Activated CD8-positive, alpha-beta T cell treated with anti-CD3 and anti-CD28 coated beads for 36 hours (primary cell): ENCODE data around the gene MIDN. TPM values are rescaled to one million over a fixed set of nuclear protein-coding genes. Genes with fewer than 3 reads are reported as not detected.

ENCODE experiments used
- ATAC-seq: fragments of 200-7000 bp; cut with Tn5 transposase; one replicate; pipeline ENCODE4 v1.10.0; 2021; ENCODE audit warnings: mild to moderate bottlenecking, moderate library complexity
- CTCF ChIA-PET: fragments of 350-600 bp; sonication (Branson Sonifier 250); formaldehyde crosslinking; loops from one replicate; lab custom pipeline; 2021; ENCODE audit warnings: antibody characterized with exemption; lab: Charles Lee
- POLR2A ChIA-PET: fragments of 350-600 bp; sonication (Branson Sonifier 250); formaldehyde crosslinking; loops from one replicate; lab custom pipeline; 2021; ENCODE audit warnings: antibody characterized with exemption; lab: Charles Lee
- DNase-seq: peaks from one replicate; pipeline ENCODE4 v3.0.0-alpha.2; 2020
- H3K27ac Mint-ChIP-seq: one replicate; pipeline ENCODE4 v1.8.0; 2021; ENCODE audit warnings: mild to moderate bottlenecking, mixed read lengths
- H3K27me3 Mint-ChIP-seq: one replicate; pipeline ENCODE4 v1.8.0; 2021; ENCODE audit warnings: mixed read lengths
- H3K36me3 Mint-ChIP-seq: one replicate; pipeline ENCODE4 v1.8.0; 2021; ENCODE audit warnings: low read depth, mixed read lengths
- H3K4me1 Mint-ChIP-seq: one replicate; pipeline ENCODE4 v1.8.0; 2021; ENCODE audit warnings: low read depth, mixed read lengths
- H3K4me3 Mint-ChIP-seq: one replicate; pipeline ENCODE4 v1.8.0; 2021; ENCODE audit warnings: mild to moderate bottlenecking, moderate library complexity, mixed read lengths
- H3K9me3 Mint-ChIP-seq: one replicate; pipeline ENCODE4 v1.8.0; 2021; ENCODE audit warnings: mixed read lengths
- intact Hi-C: fragments of 100-400 bp; cut with micrococcal nuclease; formaldehyde crosslinking; loops from one replicate; pipeline ENCODE4 v1.10.0; 2022
- total RNA-seq, 2 experiments: library from RNA; stranded (reverse); gene quantifications; one replicate each; pipeline ENCODE4 v1.2.3, GENCODE V29; 2021
- TF ChIP-seq, protein P1 (sequence below): fragments of 200-600 bp; IDR thresholded peaks from one replicate; pipeline ENCODE4 v1.8.0; 2022; ENCODE audit warnings: antibody characterized with exemption, mild to moderate bottlenecking

Gene MIDN
- total RNA-seq, 2 experiments from 2014 or later: 41.1 to 43.9 TPM

- Mint-ChIP-seq H3K27me3 (peaks cover 27% of the 10 kb centered on the region), H3K36me3 (no peaks in the 10 kb centered on the region), H3K4me1 (peaks cover 2% of the 10 kb centered on the region), H3K27ac (no peak overlapping the region), H3K9me3 (no peaks in the 10 kb centered on the region), H3K4me3 (no peak overlapping the region)
- TF ChIP-seq, protein P1, sequence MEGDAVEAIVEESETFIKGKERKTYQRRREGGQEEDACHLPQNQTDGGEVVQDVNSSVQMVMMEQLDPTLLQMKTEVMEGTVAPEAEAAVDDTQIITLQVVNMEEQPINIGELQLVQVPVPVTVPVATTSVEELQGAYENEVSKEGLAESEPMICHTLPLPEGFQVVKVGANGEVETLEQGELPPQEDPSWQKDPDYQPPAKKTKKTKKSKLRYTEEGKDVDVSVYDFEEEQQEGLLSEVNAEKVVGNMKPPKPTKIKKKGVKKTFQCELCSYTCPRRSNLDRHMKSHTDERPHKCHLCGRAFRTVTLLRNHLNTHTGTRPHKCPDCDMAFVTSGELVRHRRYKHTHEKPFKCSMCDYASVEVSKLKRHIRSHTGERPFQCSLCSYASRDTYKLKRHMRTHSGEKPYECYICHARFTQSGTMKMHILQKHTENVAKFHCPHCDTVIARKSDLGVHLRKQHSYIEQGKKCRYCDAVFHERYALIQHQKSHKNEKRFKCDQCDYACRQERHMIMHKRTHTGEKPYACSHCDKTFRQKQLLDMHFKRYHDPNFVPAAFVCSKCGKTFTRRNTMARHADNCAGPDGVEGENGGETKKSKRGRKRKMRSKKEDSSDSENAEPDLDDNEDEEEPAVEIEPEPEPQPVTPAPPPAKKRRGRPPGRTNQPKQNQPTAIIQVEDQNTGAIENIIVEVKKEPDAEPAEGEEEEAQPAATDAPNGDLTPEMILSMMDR: no peak
- CTCF ChIA-PET: no interaction called here
- POLR2A ChIA-PET: interaction anchor here (0.6 kb wide), 1 partner anchor 384 kb away, joined by 3 read pairs; no protein-coding TSS in a partner anchor
- intact Hi-C loops: no loop called here
- DNase-seq (no peak), ATAC-seq (no peak)
Observed at GRCh38 chr19:1290703-1291651, 42.6 kb downstream of the MIDN start.

GRCh38 chr19:1291761-1292418 is 43.5 kb downstream of the MIDN start:
- POLR2A ChIA-PET: interaction anchor here (0.6 kb wide), 1 partner anchor 385 kb away, joined by 3 read pairs; no protein-coding TSS in a partner anchor
- Mint-ChIP-seq H3K4me1 (no peaks in the 10 kb centered on the region), H3K4me3 (no peak overlapping the region), H3K9me3 (no peaks in the 10 kb centered on the region), H3K27me3 (peaks cover 22% of the 10 kb centered on the region), H3K27ac (no peak overlapping the region), H3K36me3 (no peaks in the 10 kb centered on the region)
- CTCF ChIA-PET: no interaction called here
- TF ChIP-seq, protein P1: no peak
- no peak for ATAC-seq
- DNase-seq: no peak
- intact Hi-C loops: no loop called here

DNA sequence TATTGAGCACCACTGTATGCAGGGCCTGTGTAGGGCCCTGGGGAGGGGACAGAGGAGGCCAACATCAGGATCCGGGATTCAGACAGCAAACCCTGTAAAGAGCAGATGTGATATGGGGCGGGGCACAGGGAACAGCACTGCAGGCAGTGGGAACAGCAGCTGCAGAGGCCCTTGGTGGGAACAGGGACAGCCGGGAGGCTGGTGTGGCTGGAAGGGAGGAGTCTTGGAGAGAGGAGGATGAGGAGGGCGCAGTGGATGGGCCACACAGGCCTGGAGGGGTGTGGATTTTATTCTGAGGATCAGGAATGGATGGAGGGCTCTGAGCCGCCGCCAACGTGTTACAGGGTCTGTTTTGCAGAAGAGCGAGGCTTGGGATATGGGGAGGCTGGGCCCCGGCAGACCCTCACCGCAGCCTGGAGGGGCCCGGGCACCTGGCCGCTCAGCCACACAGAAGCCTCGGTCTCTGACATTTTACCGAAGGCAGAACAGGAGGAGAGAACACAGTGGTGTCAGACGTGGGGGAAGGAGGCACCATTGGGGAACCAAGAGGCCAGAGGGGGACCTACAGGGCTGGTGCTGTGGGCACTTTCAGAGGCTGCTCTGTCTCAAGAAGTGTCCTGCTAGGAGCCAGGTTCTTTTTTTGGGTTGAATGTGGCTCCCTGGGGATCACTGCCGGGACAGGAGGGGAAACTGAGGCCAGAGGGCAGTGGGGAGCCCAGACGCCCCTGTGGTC is 44.2 kb downstream of the MIDN start:
- no peaks in the 10 kb centered on the region for H3K9me3 Mint-ChIP-seq
- no peak overlapping the region for H3K27ac Mint-ChIP-seq
- DNase-seq (no peak), ATAC-seq (no peak)
- TF ChIP-seq, protein P1: no peak
- H3K4me1 Mint-ChIP-seq: no peaks in the 10 kb centered on the region
- POLR2A ChIA-PET: interaction anchor here (0.9 kb wide), 1 partner anchor 8 kb away, joined by 4 read pairs; no protein-coding TSS in a partner anchor
- H3K27me3 Mint-ChIP-seq: peaks cover 20% of the 10 kb centered on the region
- intact Hi-C loops: no loop called here
- no peak overlapping the region for H3K4me3 Mint-ChIP-seq
- H3K36me3 Mint-ChIP-seq: no peaks in the 10 kb centered on the region
- CTCF ChIA-PET: no interaction called here

GRCh38 chr19:1293782-1294604 is 45.6 kb downstream of the MIDN start:
- CTCF ChIA-PET: no interaction called here
- Mint-ChIP-seq H3K9me3 (no peaks in the 10 kb centered on the region), H3K27ac (no peak overlapping the region), H3K27me3 (peaks cover 19% of the 10 kb centered on the region), H3K36me3 (no peaks in the 10 kb centered on the region), H3K4me3 (no peak overlapping the region), H3K4me1 (no peaks in the 10 kb centered on the region)
- intact Hi-C loops: no loop called here
- ATAC-seq: no peak
- TF ChIP-seq, protein P1: no peak
- POLR2A ChIA-PET: interaction anchor here (0.7 to 0.9 kb wide), 2 partner anchors 9 to 15 kb away, joined by 3 to 4 read pairs; no protein-coding TSS in a partner anchor
- no peak for DNase-seq
